ENCODE data around the gene TNK2.

DNA sequence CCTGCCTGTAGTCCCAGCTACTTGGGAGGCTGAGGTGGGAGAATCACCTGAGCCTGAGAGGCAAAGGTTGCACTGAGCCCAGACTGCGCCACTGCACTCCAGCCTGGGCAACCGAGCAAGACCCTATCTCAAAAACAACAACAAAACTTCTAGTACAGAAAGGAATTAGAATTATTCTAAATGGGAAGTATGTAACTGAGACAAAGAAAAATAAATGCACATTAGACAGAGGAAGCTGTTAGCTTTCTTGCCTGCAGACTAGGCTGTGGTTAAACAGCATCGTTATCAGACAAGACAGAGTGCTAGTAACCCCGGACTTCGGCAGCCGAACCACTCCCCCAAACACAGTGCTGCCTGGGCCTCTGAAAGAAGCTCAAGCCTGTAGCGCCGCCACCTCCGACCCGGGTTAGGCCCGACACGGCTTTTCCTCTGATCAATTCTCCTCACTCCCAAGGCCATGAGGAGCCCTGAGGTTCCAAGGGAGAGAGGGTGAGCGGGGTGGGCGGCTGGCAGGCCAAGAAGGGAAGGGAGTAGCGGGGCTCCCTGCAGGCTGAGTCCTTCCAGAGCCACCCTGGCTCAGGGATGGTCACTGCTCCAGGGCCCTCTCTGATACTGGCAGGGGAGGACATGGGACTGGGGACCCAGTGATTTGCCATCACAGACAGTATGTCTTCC is 51.8 kb downstream of the TNK2 start:
- TF ChIP-seq, protein P1, sequence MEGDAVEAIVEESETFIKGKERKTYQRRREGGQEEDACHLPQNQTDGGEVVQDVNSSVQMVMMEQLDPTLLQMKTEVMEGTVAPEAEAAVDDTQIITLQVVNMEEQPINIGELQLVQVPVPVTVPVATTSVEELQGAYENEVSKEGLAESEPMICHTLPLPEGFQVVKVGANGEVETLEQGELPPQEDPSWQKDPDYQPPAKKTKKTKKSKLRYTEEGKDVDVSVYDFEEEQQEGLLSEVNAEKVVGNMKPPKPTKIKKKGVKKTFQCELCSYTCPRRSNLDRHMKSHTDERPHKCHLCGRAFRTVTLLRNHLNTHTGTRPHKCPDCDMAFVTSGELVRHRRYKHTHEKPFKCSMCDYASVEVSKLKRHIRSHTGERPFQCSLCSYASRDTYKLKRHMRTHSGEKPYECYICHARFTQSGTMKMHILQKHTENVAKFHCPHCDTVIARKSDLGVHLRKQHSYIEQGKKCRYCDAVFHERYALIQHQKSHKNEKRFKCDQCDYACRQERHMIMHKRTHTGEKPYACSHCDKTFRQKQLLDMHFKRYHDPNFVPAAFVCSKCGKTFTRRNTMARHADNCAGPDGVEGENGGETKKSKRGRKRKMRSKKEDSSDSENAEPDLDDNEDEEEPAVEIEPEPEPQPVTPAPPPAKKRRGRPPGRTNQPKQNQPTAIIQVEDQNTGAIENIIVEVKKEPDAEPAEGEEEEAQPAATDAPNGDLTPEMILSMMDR (conservative IDR thresholded peaks at IDR 0.05; ENCODE audit: low read length) = no peak
- TF ChIP-seq EZH2phosphoT487 (IDR thresholded peaks at IDR 0.05; ENCODE audit: borderline replicate concordance, low read depth, low read length) = no peak

All from OCI-LY7 (cell line).